BJ (cell line): ENCODE results near the gene GCKR. TPM values are rescaled to one million over a fixed set of nuclear protein-coding genes. Genes with fewer than 3 reads are reported as not detected.

ENCODE experiments used
- CTCF ChIA-PET: fragments of 350-600 bp; formaldehyde crosslinking; extraction: SDS; loops from one replicate; lab custom pipeline; 2021; ENCODE audit warnings: antibody characterized with exemption, inconsistent platforms; lab: Yijun Ruan, JAX
- POLR2A ChIA-PET: fragments of 300-600 bp; sonication (Branson Sonifier 250); formaldehyde crosslinking; extraction: SDS; loops from one replicate; lab custom pipeline; 2021; ENCODE audit warnings: antibody characterized with exemption; lab: Charles Lee
- DNase-seq: peaks from one replicate; pipeline ENCODE4 v3.0.0-alpha.2; 2011; ENCODE audit warnings: low read depth
- H3K27me3 ChIP-seq: 2 replicates; pipeline ENCODE4 v1.6.0; 2011; ENCODE audit warnings: low read length; ENCODE audit not compliant: control insufficient read depth, insufficient read depth
- H3K36me3 ChIP-seq: 2 replicates; pipeline ENCODE4 v1.5.1; 2011; ENCODE audit warnings: low read length; ENCODE audit not compliant: control insufficient read depth, insufficient read depth
- H3K4me3 ChIP-seq: 2 replicates; pipeline ENCODE4 v1.5.1; 2011; ENCODE audit warnings: low read depth, mild to moderate bottlenecking, control low read depth, low read length
- CTCF ChIP-seq: IDR thresholded peaks from 2 replicates; pipeline ENCODE4 v1.5.1; 2011; ENCODE audit warnings: low read depth, mild to moderate bottlenecking, control low read depth, inconsistent platforms, low read length, moderate library complexity; ENCODE audit not compliant: insufficient read depth
- polyA minus RNA-seq: library from RNA; depleted of rRNA, polyadenylated mRNA; stranded (reverse); fragments of >200 nt; gene quantifications from 2 replicates; pipeline ENCODE4 v1.2.3, GENCODE V29; 2011; rRNA and poly(A)+ RNA removed
- polyA plus RNA-seq: library from polyadenylated mRNA; depleted of rRNA; stranded (reverse); fragments of >200 nt; gene quantifications from 2 replicates; pipeline ENCODE4 v1.2.3, GENCODE V29; 2011; rRNA removed

GCKR gene
- polyA plus RNA-seq (0.47 and 0.54 TPM in 2 replicates), polyA minus RNA-seq (0.43 and 1.0 TPM in 2 replicates)

- Histone ChIP-seq H3K27me3 (peaks cover 5% of the 10 kb centered on the region), H3K4me3 (no peak within 1 kb of the TSS), H3K36me3 (no peaks in the 10 kb centered on the region; the same call in 1 of the 2 replicates)
- TF ChIP-seq CTCF, result no peak
- ChIA-PET CTCF (no interaction called here), POLR2A (no interaction called here)
- DNase-seq, result no peak
Measured at GRCh38 chr2:27496357-27497287, at the start of gene GCKR. TSS of gene GCKR (plus strand) at chr2:27496839. CDS start at chr2:27496905, 66 bp downstream.

GRCh38 chr2:27448381-27448780 is 48.3 kb upstream of the GCKR start:
- H3K4me3 ChIP-seq, result no peak overlapping the region
- no peak for TF ChIP-seq CTCF
- H3K27me3 ChIP-seq, result no peaks in the 10 kb centered on the region
- ChIA-PET CTCF (interaction anchor here (1.0 to 2.1 kb wide), 3 partner anchors 14 to 236 kb away, joined by 3 to 5 read pairs (median 4); no protein-coding TSS in a partner anchor), POLR2A (no interaction called here)
- peaks cover 6% of the 10 kb centered on the region for H3K36me3 ChIP-seq
- DNase-seq, result no peak

GRCh38 chr2:27451095-27451494 is 45.5 kb upstream of the GCKR start:
- Histone ChIP-seq H3K27me3 (no peaks in the 10 kb centered on the region), H3K36me3 (peaks cover 16% of the 10 kb centered on the region), H3K4me3 (no peak overlapping the region)
- DNase-seq, result no peak
- TF ChIP-seq CTCF, result no peak
- ChIA-PET CTCF (no interaction called here), POLR2A (no interaction called here)

- peaks cover 25% of the 10 kb centered on the region for H3K36me3 ChIP-seq
- H3K27me3 ChIP-seq, result no peaks in the 10 kb centered on the region
- ChIA-PET POLR2A (no interaction called here), CTCF (no interaction called here)
- H3K4me3 ChIP-seq, result no peak overlapping the region
- no peak for TF ChIP-seq CTCF
- no peak for DNase-seq
Measured at GRCh38 chr2:27453968-27454367, 42.7 kb upstream of the GCKR start.

- POLR2A ChIA-PET, result no interaction called here
- H3K27me3 ChIP-seq, result no peaks in the 10 kb centered on the region
- no peak for DNase-seq
- peaks cover 14% of the 10 kb centered on the region for H3K36me3 ChIP-seq
- CTCF ChIA-PET, result no interaction called here
- no peak for TF ChIP-seq CTCF
- H3K4me3 ChIP-seq, result no peak overlapping the region
Measured at GRCh38 chr2:27461118-27461517, 35.5 kb upstream of the GCKR start.
